ENCODE results near the gene DUSP6. TPM values are rescaled to one million over a fixed set of nuclear protein-coding genes. Genes with fewer than 3 reads are reported as not detected.

Gene DUSP6
- total RNA-seq, 1 donor from 2014 or later, result 67.2 TPM

Other genes starting within 250 kb of the DUSP6 start
- 11.1 TPM for gene GALNT4, start 172.3 kb upstream of the DUSP6 start, total RNA-seq (ENCODE audit: insufficient read depth, low replicate concordance)
- 47.4 TPM for gene POC1B, start 173.5 kb upstream of the DUSP6 start, total RNA-seq (ENCODE audit: insufficient read depth, low replicate concordance)

Measured in umbilical cord (tissue), 1 donor.